GM23338 (cell line): ENCODE data around the gene ITGB3. TPM values are rescaled to one million over a fixed set of nuclear protein-coding genes. Genes with fewer than 3 reads are reported as not detected.
A peak's percentile ranks its signal among the peaks of the same experiment; 100 is the strongest.

ENCODE experiments used
- ATAC-seq: fragments of 200-7000 bp; cut with Tn5 transposase; 3 replicates; pipeline ENCODE4 v1.9.1; 2020
- DNase-seq: peaks from one replicate; pipeline ENCODE4 v3.0.0-alpha.2; 2015; ENCODE audit warnings: low spot score
- H2AFZ ChIP-seq: fragments of 200-600 bp; sonication (generic); 2 replicates; pipeline ENCODE4 v1.8.0; 2016; ENCODE audit warnings: antibody characterized with exemption, mild to moderate bottlenecking, moderate library complexity
- H3F3A ChIP-seq: fragments of 200-600 bp; sonication (generic); replicated peaks from 2 replicates; pipeline ENCODE4 v1.8.0; 2017; ENCODE audit warnings: antibody characterized with exemption, mixed run types, low read depth
- H3K27ac ChIP-seq: fragments of 200-600 bp; sonication (generic); 2 replicates; pipeline ENCODE4 v1.6.1; 2016; ENCODE audit warnings: low read depth
- H3K27me3 ChIP-seq: fragments of 200-600 bp; sonication (generic); 2 replicates; pipeline ENCODE4 v1.8.0; 2016; ENCODE audit warnings: mild to moderate bottlenecking, mixed run types, moderate library complexity; ENCODE audit not compliant: insufficient read depth
- H3K36me3 ChIP-seq: fragments of 200-600 bp; sonication (generic); 2 replicates; pipeline ENCODE4 v1.8.0; 2016; ENCODE audit warnings: mild to moderate bottlenecking; ENCODE audit not compliant: insufficient read depth
- H3K4me1 ChIP-seq: fragments of 200-600 bp; sonication (generic); 2 replicates; pipeline ENCODE4 v1.8.0; 2016; ENCODE audit warnings: mild to moderate bottlenecking, moderate library complexity; ENCODE audit not compliant: insufficient read depth
- H3K4me2 ChIP-seq: fragments of 200-600 bp; sonication (generic); 2 replicates; pipeline ENCODE4 v1.7.1; 2017; ENCODE audit warnings: mixed run types
- H3K4me3 ChIP-seq: fragments of 200-600 bp; sonication (generic); 2 replicates; pipeline ENCODE4 v1.6.1; 2016; ENCODE audit warnings: mixed run types
- H3K79me2 ChIP-seq: fragments of 200-600 bp; sonication (generic); replicated peaks from 2 replicates; pipeline ENCODE4 v1.8.0; 2017; ENCODE audit warnings: mild to moderate bottlenecking; ENCODE audit not compliant: insufficient read depth
- H3K9me2 ChIP-seq: fragments of 200-600 bp; sonication (generic); 2 replicates; pipeline ENCODE4 v1.8.0; 2017; ENCODE audit not compliant: insufficient read depth
- H4K20me1 ChIP-seq: fragments of 200-600 bp; sonication (generic); replicated peaks from 2 replicates; pipeline ENCODE4 v1.8.0; 2017; ENCODE audit warnings: mild to moderate bottlenecking; ENCODE audit not compliant: insufficient read depth
- H3K27ac Mint-ChIP-seq: 2 replicates; pipeline ENCODE4 v1.8.0; 2020; ENCODE audit warnings: inconsistent platforms, mild to moderate bottlenecking, moderate library complexity, mixed read lengths
- H3K27me3 Mint-ChIP-seq: 3 replicates; pipeline ENCODE4 v1.8.0; 2022; ENCODE audit warnings: low read depth, mild to moderate bottlenecking, moderate library complexity, mixed read lengths, inconsistent platforms; ENCODE audit not compliant: insufficient read depth, poor library complexity
- H3K36me3 Mint-ChIP-seq: 3 replicates; pipeline ENCODE4 v1.8.0; 2021; ENCODE audit warnings: low read depth, mild to moderate bottlenecking, inconsistent platforms, moderate library complexity, mixed read lengths
- H3K4me1 Mint-ChIP-seq: 3 replicates; pipeline ENCODE4 v1.8.0; 2020; ENCODE audit warnings: mild to moderate bottlenecking, inconsistent platforms, mixed read lengths
- H3K4me3 Mint-ChIP-seq: 3 replicates; pipeline ENCODE4 v1.8.0; 2021; ENCODE audit warnings: moderate library complexity, mild to moderate bottlenecking, inconsistent platforms, mixed read lengths
- H3K9me3 Mint-ChIP-seq: 3 replicates; pipeline ENCODE4 v1.8.0; 2020; ENCODE audit warnings: moderate library complexity, mild to moderate bottlenecking, inconsistent platforms, mixed read lengths
- CREB1 ChIP-seq: fragments of 250-450 bp; sonication (Bioruptor Pico); IDR thresholded peaks from 2 replicates; pipeline ENCODE4 v1.5.0; 2020; ENCODE audit warnings: low read depth, mild to moderate bottlenecking, moderate library complexity
- EZH2 ChIP-seq: fragments of 200-600 bp; sonication (generic); IDR thresholded peaks from one replicate; pipeline ENCODE4 v1.8.0; 2017; ENCODE audit warnings: antibody characterized with exemption, mild to moderate bottlenecking, low read depth; ENCODE audit not compliant: unreplicated experiment
- JUNB ChIP-seq: IDR thresholded peaks from one replicate; pipeline ENCODE4 v1.6.1; 2016; ENCODE audit warnings: antibody characterized with exemption; ENCODE audit not compliant: unreplicated experiment
- NANOG ChIP-seq: IDR thresholded peaks from 2 replicates; pipeline ENCODE4 v1.6.1; 2016; ENCODE audit warnings: antibody characterized with exemption, borderline replicate concordance
- POLR2AphosphoS5 ChIP-seq: IDR thresholded peaks from 2 replicates; pipeline ENCODE4 v1.6.1; 2016; ENCODE audit warnings: antibody characterized with exemption, low read depth
- ZNF114 ChIP-seq: fragments of 250-450 bp; sonication (Bioruptor Pico); IDR thresholded peaks from 2 replicates; pipeline ENCODE4 v1.5.0; 2020; ENCODE audit warnings: mild to moderate bottlenecking, moderate library complexity
- ZNF331 ChIP-seq: fragments of 250-450 bp; sonication (Bioruptor Pico); IDR thresholded peaks from 2 replicates; pipeline ENCODE4 v1.5.0; 2020; ENCODE audit warnings: low read depth, mild to moderate bottlenecking, moderate library complexity
- polyA plus RNA-seq: library from polyadenylated mRNA; unstranded; fragments of >200 nt; fragmentation: Nextera tagmentation; extraction: Ambion mirVana; gene quantifications from 2 replicates; pipeline ENCODE4 v1.2.1, GENCODE V29; 2016
- total RNA-seq: library from RNA; depleted of rRNA; stranded (reverse); fragments of >200 nt; shearing (Covaris generic); gene quantifications from 2 replicates; pipeline ENCODE4 v1.2.3, GENCODE V29; 2014
- TF ChIP-seq, protein P1 (sequence below), 2 experiments: fragments of 200-600 bp in 1 of 2; sonication (generic) in 1 of 2; conservative IDR thresholded peaks; 2 replicates each; pipeline versions ENCODE4 v1.5.1 to v1.6.1; 2016 to 2017; ENCODE audit warnings: antibody characterized with exemption in 2 of 2, low read depth in 2 of 2, mild to moderate bottlenecking in 2 of 2, moderate library complexity in 1 of 2
- TF ChIP-seq, protein P2 (sequence below): IDR thresholded peaks from one replicate; pipeline ENCODE4 v1.6.1; 2018; ENCODE audit warnings: antibody characterized with exemption; ENCODE audit not compliant: unreplicated experiment
- TF ChIP-seq, protein P3 (sequence below): fragments of 250-450 bp; sonication (Bioruptor Pico); IDR thresholded peaks from 2 replicates; pipeline ENCODE4 v1.5.0; 2020; ENCODE audit warnings: mild to moderate bottlenecking, moderate library complexity
- TF ChIP-seq, protein P4 (sequence below): IDR thresholded peaks from 2 replicates; pipeline ENCODE4 v1.6.1; 2016; ENCODE audit warnings: antibody characterized with exemption

Gene ITGB3
- total and polyA plus RNA-seq, 2 experiments from 2014 or later = 0.52 TPM; not detected in 1

DNA sequence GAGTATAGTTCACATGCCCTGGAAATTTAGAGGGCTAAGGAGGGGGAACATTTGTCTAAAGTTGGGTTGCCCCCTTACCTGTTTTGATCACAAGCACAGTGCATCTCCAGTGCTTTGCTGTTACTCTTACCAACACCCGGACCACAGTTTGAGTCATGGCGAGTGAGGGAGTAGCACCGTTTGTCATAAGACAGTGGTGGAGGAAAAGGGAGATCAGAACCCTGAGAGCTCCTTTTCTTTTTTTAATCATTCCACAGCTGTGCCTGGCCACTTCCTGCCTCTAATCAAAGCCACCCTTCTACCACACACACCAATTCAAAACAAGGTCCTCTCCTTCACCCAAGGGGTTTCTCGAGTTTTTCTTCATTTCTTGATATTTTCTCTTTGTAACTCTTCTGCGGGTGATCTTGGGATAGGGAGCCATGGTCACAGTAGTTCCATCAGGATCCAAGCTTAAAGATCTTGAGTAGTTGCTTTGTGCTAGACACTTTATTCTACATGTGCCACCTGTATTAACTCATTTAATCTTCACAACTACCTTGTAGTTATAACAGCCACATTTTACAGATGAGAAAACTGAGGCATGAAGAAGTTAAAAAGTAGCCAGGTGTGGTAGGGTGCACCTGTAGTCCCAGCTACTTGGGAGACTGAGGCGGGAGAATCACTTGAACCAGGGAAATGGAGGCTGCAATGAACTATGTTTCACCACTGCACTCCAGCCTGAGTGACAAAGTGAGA is 49.5 kb upstream of the ITGB3 start (continued):
- TF ChIP-seq, protein P1, sequence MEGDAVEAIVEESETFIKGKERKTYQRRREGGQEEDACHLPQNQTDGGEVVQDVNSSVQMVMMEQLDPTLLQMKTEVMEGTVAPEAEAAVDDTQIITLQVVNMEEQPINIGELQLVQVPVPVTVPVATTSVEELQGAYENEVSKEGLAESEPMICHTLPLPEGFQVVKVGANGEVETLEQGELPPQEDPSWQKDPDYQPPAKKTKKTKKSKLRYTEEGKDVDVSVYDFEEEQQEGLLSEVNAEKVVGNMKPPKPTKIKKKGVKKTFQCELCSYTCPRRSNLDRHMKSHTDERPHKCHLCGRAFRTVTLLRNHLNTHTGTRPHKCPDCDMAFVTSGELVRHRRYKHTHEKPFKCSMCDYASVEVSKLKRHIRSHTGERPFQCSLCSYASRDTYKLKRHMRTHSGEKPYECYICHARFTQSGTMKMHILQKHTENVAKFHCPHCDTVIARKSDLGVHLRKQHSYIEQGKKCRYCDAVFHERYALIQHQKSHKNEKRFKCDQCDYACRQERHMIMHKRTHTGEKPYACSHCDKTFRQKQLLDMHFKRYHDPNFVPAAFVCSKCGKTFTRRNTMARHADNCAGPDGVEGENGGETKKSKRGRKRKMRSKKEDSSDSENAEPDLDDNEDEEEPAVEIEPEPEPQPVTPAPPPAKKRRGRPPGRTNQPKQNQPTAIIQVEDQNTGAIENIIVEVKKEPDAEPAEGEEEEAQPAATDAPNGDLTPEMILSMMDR (conservative IDR thresholded peaks at IDR 0.05; ENCODE audit: low read depth in 2 of 2) = no peak
- no peak for TF ChIP-seq ZNF114 (CRISPR knock-in tag)
- TF ChIP-seq, protein P2, sequence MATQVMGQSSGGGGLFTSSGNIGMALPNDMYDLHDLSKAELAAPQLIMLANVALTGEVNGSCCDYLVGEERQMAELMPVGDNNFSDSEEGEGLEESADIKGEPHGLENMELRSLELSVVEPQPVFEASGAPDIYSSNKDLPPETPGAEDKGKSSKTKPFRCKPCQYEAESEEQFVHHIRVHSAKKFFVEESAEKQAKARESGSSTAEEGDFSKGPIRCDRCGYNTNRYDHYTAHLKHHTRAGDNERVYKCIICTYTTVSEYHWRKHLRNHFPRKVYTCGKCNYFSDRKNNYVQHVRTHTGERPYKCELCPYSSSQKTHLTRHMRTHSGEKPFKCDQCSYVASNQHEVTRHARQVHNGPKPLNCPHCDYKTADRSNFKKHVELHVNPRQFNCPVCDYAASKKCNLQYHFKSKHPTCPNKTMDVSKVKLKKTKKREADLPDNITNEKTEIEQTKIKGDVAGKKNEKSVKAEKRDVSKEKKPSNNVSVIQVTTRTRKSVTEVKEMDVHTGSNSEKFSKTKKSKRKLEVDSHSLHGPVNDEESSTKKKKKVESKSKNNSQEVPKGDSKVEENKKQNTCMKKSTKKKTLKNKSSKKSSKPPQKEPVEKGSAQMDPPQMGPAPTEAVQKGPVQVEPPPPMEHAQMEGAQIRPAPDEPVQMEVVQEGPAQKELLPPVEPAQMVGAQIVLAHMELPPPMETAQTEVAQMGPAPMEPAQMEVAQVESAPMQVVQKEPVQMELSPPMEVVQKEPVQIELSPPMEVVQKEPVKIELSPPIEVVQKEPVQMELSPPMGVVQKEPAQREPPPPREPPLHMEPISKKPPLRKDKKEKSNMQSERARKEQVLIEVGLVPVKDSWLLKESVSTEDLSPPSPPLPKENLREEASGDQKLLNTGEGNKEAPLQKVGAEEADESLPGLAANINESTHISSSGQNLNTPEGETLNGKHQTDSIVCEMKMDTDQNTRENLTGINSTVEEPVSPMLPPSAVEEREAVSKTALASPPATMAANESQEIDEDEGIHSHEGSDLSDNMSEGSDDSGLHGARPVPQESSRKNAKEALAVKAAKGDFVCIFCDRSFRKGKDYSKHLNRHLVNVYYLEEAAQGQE = no peak

DNA sequence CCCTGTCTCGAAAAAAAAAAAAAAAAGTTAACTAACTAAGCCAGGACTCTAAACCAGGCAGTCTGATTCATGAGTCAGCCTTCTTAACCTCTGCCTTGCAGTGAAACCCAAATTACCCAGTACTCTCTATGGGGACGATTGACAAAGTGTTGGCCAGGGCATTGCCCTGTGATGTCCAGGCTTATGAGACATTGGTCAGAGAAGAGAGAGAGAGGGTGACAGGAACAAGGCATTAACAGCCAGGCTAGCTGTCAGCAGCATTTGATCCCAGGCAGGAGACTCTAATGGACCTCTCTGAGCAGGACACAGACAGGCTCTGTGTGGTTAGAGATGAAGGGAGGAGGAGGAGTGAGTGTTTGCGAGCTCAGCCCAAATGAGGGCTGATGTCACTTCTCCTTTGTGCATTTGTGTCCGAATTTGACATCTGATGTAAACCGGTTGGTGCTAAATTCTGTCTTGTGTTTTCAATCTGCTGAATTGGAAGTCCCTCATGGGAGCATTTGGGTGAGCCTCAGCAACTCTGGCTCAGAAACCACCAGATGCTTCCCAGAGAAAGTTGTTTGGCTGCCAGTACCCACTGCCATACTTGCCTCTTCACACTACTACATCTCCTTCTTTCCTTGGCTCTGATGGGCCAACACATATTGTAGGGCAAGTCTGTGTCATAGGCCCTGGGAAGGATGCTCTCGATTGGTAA is 48.8 kb upstream of the ITGB3 start:
- no peak overlapping the region for H3K4me3 Mint-ChIP-seq
- H3K27ac ChIP-seq = no peak overlapping the region
- TF ChIP-seq EZH2 (no peak), NANOG (no peak), ZNF331 (CRISPR knock-in tag) (no peak), JUNB (no peak), POLR2AphosphoS5 (no peak), CREB1 (CRISPR knock-in tag) (no peak)
- TF ChIP-seq, protein P3, sequence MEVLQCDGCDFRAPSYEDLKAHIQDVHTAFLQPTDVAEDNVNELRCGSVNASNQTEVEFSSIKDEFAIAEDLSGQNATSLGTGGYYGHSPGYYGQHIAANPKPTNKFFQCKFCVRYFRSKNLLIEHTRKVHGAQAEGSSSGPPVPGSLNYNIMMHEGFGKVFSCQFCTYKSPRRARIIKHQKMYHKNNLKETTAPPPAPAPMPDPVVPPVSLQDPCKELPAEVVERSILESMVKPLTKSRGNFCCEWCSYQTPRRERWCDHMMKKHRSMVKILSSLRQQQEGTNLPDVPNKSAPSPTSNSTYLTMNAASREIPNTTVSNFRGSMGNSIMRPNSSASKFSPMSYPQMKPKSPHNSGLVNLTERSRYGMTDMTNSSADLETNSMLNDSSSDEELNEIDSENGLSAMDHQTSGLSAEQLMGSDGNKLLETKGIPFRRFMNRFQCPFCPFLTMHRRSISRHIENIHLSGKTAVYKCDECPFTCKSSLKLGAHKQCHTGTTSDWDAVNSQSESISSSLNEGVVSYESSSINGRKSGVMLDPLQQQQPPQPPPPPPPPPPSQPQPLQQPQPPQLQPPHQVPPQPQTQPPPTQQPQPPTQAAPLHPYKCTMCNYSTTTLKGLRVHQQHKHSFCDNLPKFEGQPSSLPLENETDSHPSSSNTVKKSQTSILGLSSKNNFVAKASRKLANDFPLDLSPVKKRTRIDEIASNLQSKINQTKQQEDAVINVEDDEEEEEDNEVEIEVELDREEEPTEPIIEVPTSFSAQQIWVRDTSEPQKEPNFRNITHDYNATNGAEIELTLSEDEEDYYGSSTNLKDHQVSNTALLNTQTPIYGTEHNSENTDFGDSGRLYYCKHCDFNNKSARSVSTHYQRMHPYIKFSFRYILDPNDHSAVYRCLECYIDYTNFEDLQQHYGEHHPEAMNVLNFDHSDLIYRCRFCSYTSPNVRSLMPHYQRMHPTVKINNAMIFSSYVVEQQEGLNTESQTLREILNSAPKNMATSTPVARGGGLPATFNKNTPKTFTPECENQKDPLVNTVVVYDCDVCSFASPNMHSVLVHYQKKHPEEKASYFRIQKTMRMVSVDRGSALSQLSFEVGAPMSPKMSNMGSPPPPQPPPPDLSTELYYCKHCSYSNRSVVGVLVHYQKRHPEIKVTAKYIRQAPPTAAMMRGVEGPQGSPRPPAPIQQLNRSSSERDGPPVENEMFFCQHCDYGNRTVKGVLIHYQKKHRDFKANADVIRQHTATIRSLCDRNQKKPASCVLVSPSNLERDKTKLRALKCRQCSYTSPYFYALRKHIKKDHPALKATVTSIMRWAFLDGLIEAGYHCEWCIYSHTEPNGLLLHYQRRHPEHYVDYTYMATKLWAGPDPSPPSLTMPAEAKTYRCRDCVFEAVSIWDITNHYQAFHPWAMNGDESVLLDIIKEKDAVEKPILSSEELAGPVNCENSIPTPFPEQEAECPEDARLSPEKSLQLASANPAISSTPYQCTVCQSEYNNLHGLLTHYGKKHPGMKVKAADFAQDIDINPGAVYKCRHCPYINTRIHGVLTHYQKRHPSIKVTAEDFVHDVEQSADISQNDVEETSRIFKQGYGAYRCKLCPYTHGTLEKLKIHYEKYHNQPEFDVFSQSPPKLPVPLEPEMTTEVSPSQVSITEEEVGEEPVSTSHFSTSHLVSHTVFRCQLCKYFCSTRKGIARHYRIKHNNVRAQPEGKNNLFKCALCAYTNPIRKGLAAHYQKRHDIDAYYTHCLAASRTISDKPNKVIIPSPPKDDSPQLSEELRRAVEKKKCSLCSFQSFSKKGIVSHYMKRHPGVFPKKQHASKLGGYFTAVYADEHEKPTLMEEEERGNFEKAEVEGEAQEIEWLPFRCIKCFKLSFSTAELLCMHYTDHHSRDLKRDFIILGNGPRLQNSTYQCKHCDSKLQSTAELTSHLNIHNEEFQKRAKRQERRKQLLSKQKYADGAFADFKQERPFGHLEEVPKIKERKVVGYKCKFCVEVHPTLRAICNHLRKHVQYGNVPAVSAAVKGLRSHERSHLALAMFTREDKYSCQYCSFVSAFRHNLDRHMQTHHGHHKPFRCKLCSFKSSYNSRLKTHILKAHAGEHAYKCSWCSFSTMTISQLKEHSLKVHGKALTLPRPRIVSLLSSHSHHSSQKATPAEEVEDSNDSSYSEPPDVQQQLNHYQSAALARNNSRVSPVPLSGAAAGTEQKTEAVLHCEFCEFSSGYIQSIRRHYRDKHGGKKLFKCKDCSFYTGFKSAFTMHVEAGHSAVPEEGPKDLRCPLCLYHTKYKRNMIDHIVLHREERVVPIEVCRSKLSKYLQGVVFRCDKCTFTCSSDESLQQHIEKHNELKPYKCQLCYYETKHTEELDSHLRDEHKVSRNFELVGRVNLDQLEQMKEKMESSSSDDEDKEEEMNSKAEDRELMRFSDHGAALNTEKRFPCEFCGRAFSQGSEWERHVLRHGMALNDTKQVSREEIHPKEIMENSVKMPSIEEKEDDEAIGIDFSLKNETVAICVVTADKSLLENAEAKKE (CRISPR knock-in tag) = no peak
- TF ChIP-seq, protein P4, sequence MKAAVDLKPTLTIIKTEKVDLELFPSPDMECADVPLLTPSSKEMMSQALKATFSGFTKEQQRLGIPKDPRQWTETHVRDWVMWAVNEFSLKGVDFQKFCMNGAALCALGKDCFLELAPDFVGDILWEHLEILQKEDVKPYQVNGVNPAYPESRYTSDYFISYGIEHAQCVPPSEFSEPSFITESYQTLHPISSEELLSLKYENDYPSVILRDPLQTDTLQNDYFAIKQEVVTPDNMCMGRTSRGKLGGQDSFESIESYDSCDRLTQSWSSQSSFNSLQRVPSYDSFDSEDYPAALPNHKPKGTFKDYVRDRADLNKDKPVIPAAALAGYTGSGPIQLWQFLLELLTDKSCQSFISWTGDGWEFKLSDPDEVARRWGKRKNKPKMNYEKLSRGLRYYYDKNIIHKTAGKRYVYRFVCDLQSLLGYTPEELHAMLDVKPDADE = no peak

More for the DNA sequence above, 48.8 kb upstream of the ITGB3 start:
- Histone ChIP-seq H3K4me1 (peaks cover 8% of the 10 kb centered on the region; the same call in 1 of the 2 replicates), H3K36me3 (no peaks in the 10 kb centered on the region), H3F3A (no peaks in the 10 kb centered on the region), H3K79me2 (no peaks in the 10 kb centered on the region), H2AFZ (peak overlapping the region; percentile 89), H3K27me3 (no peaks in the 10 kb centered on the region), H3K4me2 (no peak overlapping the region), H3K4me3 (no peak overlapping the region), H4K20me1 (no peaks in the 10 kb centered on the region), H3K9me2 (no peaks in the 10 kb centered on the region)
- no peak for DNase-seq
- Mint-ChIP-seq H3K4me1 (peaks cover 13% of the 10 kb centered on the region), H3K9me3 (no peaks in the 10 kb centered on the region), H3K27ac (no peak overlapping the region), H3K27me3 (peaks cover 3% of the 10 kb centered on the region), H3K36me3 (no peaks in the 10 kb centered on the region)
- ATAC-seq = no peak
